Endothelial cell of umbilical vein (primary cell): ENCODE measurements around the gene TSEN2. TPM values are rescaled to one million over a fixed set of nuclear protein-coding genes. Genes with fewer than 3 reads are reported as not detected.

Source experiments
- BruUV-seq: library from RNA; stranded (reverse); fragments of 400-500 nt; replicated peaks from 2 replicates; lab custom pipeline; 2021; lab: Mats Ljungman, UMichigan
- CTCF ChIA-PET: fragments of 300-600, 350-600 bp; sonication (Branson Sonifier 250); formaldehyde crosslinking; loops from one replicate; lab custom pipeline; 2021; ENCODE audit warnings: antibody characterized with exemption, inconsistent platforms; lab: Charles Lee
- POLR2A ChIA-PET: fragments of 300-600, 350-600 bp; sonication (Branson Sonifier 250); formaldehyde crosslinking; loops from one replicate; lab custom pipeline; 2021; ENCODE audit warnings: antibody characterized with exemption, inconsistent platforms; lab: Charles Lee
- DNase-seq: peaks from one replicate; pipeline ENCODE4 v3.0.0-alpha.2; 2011; ENCODE audit warnings: low read depth, low spot score
- FAIRE-seq: peaks from 2 replicates; lab custom pipeline; 2011; peaks lifted over from hg19 to GRCh38; lab: Jason Lieb, UNC
- H2AFZ ChIP-seq: 2 replicates; pipeline ENCODE4 v1.6.0; 2012; ENCODE audit warnings: low read depth, low read length, control low read depth, inconsistent platforms
- H3K27ac ChIP-seq: 2 replicates; pipeline ENCODE4 v1.5.1; 2011; ENCODE audit warnings: low read depth, mild to moderate bottlenecking, control low read depth, low read length, moderate library complexity; ENCODE audit not compliant: insufficient read depth
- H3K27me3 ChIP-seq, 2 experiments: 2 replicates each; pipeline versions ENCODE4 v1.6.0 to v1.6.1; 2011; ENCODE audit warnings: low read length in 2 of 2, mixed read lengths in 1 of 2; ENCODE audit not compliant: control insufficient read depth in 2 of 2, insufficient read depth in 2 of 2
- H3K36me3 ChIP-seq, 2 experiments: 2 replicates in 1 of 2; 3 replicates in 1 of 2; pipeline ENCODE4 v1.5.1; 2011; ENCODE audit warnings: low read length in 2 of 2, mild to moderate bottlenecking in 1 of 2, moderate library complexity in 1 of 2; ENCODE audit not compliant: control insufficient read depth in 2 of 2, insufficient read depth in 2 of 2; ENCODE audit errors: extremely low read depth in 1 of 2
- H3K4me1 ChIP-seq: 3 replicates; pipeline ENCODE4 v1.5.1; 2011; ENCODE audit warnings: mild to moderate bottlenecking, low read length; ENCODE audit not compliant: control insufficient read depth, insufficient read depth; ENCODE audit errors: extremely low read depth
- H3K4me2 ChIP-seq: 2 replicates; pipeline ENCODE4 v1.6.1; 2011; ENCODE audit warnings: low read length, control low read depth, mixed read lengths; ENCODE audit not compliant: insufficient read depth
- H3K4me3 ChIP-seq, 3 experiments: fragments of 200-600 bp in 1 of 3; sonication (generic), shearing (Covaris generic) in 1 of 3; replicated peaks in 1 of 3; 2 replicates each; pipeline ENCODE4 v1.5.1; 2011 to 2016; ENCODE audit warnings: control low read depth in 3 of 3, low read length in 3 of 3, mild to moderate bottlenecking in 2 of 3, inconsistent platforms in 1 of 3, low read depth in 1 of 3, moderate library complexity in 1 of 3; ENCODE audit not compliant: insufficient read depth in 1 of 3
- H3K79me2 ChIP-seq: 2 replicates; pipeline ENCODE4 v1.6.0; 2012; ENCODE audit warnings: low read length, inconsistent platforms; ENCODE audit not compliant: control insufficient read depth, insufficient read depth
- H3K9ac ChIP-seq: replicated peaks from 2 replicates; pipeline ENCODE3; 2011; ENCODE audit warnings: low read length, control low read depth; ENCODE audit not compliant: insufficient read depth; ENCODE audit errors: extremely low read depth
- H3K9me1 ChIP-seq: replicated peaks from 3 replicates; pipeline ENCODE4 v1.6.0; 2011; ENCODE audit warnings: mild to moderate bottlenecking, low read length; ENCODE audit not compliant: control insufficient read depth, insufficient read depth; ENCODE audit errors: extremely low read depth
- H3K9me3 ChIP-seq: replicated peaks from 2 replicates; pipeline ENCODE4 v1.5.1; 2012; ENCODE audit warnings: low read length, inconsistent platforms; ENCODE audit not compliant: control insufficient read depth, insufficient read depth
- H4K20me1 ChIP-seq: replicated peaks from 2 replicates; pipeline ENCODE3; 2011; ENCODE audit warnings: mild to moderate bottlenecking, low read length; ENCODE audit not compliant: control insufficient read depth, insufficient read depth; ENCODE audit errors: extremely low read depth
- EZH2 ChIP-seq: IDR thresholded peaks from 2 replicates; pipeline ENCODE4 v1.6.1; 2012; ENCODE audit warnings: borderline replicate concordance, low read depth, mild to moderate bottlenecking, moderate library complexity, low read length, inconsistent platforms; ENCODE audit not compliant: severe bottlenecking
- FOS ChIP-seq: IDR thresholded peaks from 2 replicates; pipeline ENCODE4 v1.6.1; 2011; ENCODE audit warnings: mild to moderate bottlenecking, low read length, moderate library complexity, borderline replicate concordance; ENCODE audit not compliant: insufficient read depth
- GATA2 ChIP-seq: IDR thresholded peaks from 2 replicates; pipeline ENCODE4 v1.7.0; 2011; ENCODE audit warnings: low read depth, mild to moderate bottlenecking, moderate library complexity, mixed read lengths, low read length; ENCODE audit not compliant: insufficient read length, insufficient read depth
- JUN ChIP-seq: IDR thresholded peaks from 2 replicates; pipeline ENCODE4 v1.6.1; 2011; ENCODE audit warnings: borderline replicate concordance, low read depth; ENCODE audit not compliant: insufficient read length, insufficient read depth
- MAX ChIP-seq: IDR thresholded peaks from 2 replicates; pipeline ENCODE4 v1.6.1; 2011; ENCODE audit not compliant: insufficient read depth, insufficient read length
- MYC ChIP-seq: IDR thresholded peaks from one replicate; pipeline ENCODE4 v1.6.1; 2011; ENCODE audit warnings: mild to moderate bottlenecking, low read depth, low read length
- POLR2A ChIP-seq: IDR thresholded peaks from 2 replicates; pipeline ENCODE4 v1.6.1; 2012; ENCODE audit warnings: low read depth, mild to moderate bottlenecking, control low read depth, low read length
- POLR2AphosphoS5 ChIP-seq: IDR thresholded peaks from 2 replicates; pipeline ENCODE4 v1.6.1; 2012; ENCODE audit warnings: low read depth, mild to moderate bottlenecking, control low read depth, low read length, moderate library complexity; ENCODE audit not compliant: insufficient read depth
- dilution Hi-C: fragments of 300-500 bp; cut with MboI; formaldehyde crosslinking; loops from one replicate; pipeline ENCODE4 v1.15.0; 2019; ENCODE audit warnings: low sequenced_read_pairs; ENCODE audit not compliant: extremely low pct_ligation_motif_present
- intact Hi-C: fragments of 100-400 bp; cut with micrococcal nuclease; formaldehyde crosslinking; loops from one replicate; pipeline ENCODE4 v1.10.0; 2022
- polyA plus RNA-seq, 4 experiments: library from polyadenylated mRNA; depleted of rRNA in 3 of 4; stranded (reverse) in 3 of 4; unstranded in 1 of 4; fragments of >200 nt; gene quantifications; 2 replicates each; pipeline versions ENCODE4 v1.2.1 to v1.2.3, GENCODE V29; 2011 to 2012; ENCODE audit warnings: missing spikeins in 1 of 4
- total RNA-seq: library from RNA; stranded (reverse); gene quantifications from 2 replicates; pipeline ENCODE4 v1.2.3, GENCODE V29; 2021
- TF ChIP-seq, protein P1 (sequence below), 2 donors: IDR thresholded peaks; 1 replicate in 1 of 2; 2 replicates in 1 of 2; pipeline ENCODE4 v1.5.1; 2011; ENCODE audit warnings: low read length in 2 of 2, mild to moderate bottlenecking in 2 of 2, moderate library complexity in 2 of 2, control low read depth in 1 of 2, inconsistent platforms in 1 of 2, low read depth in 1 of 2; ENCODE audit not compliant: insufficient read depth in 1 of 2; ENCODE audit errors: extremely low read depth in 1 of 2

The TSEN2 gene
- total and polyA plus RNA-seq, 2 donors (not counting 3 experiments of a cell fraction or from before 2014, with no cell fraction given): 8.3 to 12.1 TPM

- dilution Hi-C loops: no loop called here
- DNase-seq: peak; percentile 39
Observed at GRCh38 chr3:12507591-12508281, 23.5 kb downstream of the TSEN2 start.

More at GRCh38 chr3:12507591-12508281, 23.5 kb downstream of the TSEN2 start:
- FAIRE-seq: peak; percentile 42
- H3K79me2 ChIP-seq: no peaks in the 10 kb centered on the region
- peak overlapping the region; percentile 9 for H2AFZ ChIP-seq
- H3K4me1 ChIP-seq: peaks cover 18% of the 10 kb centered on the region
- peak overlapping the region; percentile 53 for H3K4me2 ChIP-seq
- BruUV-seq: no TSS peak
- H3K4me3 ChIP-seq: no peak overlapping the region
- no peaks in the 10 kb centered on the region for H3K9me3 ChIP-seq
- peak overlapping the region; percentile 49 for H3K27ac ChIP-seq
- H4K20me1 ChIP-seq: no peaks in the 10 kb centered on the region
- H3K27me3 ChIP-seq: no peaks in the 10 kb centered on the region
- TF ChIP-seq MYC (no peak), POLR2A (no peak), MAX (no peak), GATA2 (no peak), POLR2AphosphoS5 (no peak), JUN (no peak), FOS (no peak), EZH2 (no peak)
- TF ChIP-seq, protein P1, sequence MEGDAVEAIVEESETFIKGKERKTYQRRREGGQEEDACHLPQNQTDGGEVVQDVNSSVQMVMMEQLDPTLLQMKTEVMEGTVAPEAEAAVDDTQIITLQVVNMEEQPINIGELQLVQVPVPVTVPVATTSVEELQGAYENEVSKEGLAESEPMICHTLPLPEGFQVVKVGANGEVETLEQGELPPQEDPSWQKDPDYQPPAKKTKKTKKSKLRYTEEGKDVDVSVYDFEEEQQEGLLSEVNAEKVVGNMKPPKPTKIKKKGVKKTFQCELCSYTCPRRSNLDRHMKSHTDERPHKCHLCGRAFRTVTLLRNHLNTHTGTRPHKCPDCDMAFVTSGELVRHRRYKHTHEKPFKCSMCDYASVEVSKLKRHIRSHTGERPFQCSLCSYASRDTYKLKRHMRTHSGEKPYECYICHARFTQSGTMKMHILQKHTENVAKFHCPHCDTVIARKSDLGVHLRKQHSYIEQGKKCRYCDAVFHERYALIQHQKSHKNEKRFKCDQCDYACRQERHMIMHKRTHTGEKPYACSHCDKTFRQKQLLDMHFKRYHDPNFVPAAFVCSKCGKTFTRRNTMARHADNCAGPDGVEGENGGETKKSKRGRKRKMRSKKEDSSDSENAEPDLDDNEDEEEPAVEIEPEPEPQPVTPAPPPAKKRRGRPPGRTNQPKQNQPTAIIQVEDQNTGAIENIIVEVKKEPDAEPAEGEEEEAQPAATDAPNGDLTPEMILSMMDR (IDR thresholded peaks at IDR 0.05; ENCODE audit: extremely low read depth in 1 of 2, insufficient read depth in 1 of 2, low read depth in 1 of 2, low read length in 2 of 2): no peak
- no peaks in the 10 kb centered on the region for H3K9me1 ChIP-seq
- H3K36me3 ChIP-seq: peaks cover 0 to 5% of the 10 kb centered on the region in 2 experiments
- intact Hi-C loops: loop anchor here (1.0 kb wide), 1 partner anchor 50 kb away; the partner anchor contains the start of gene MKRN2
- ChIA-PET CTCF (interaction anchor here (0.9 to 2.6 kb wide), 7 partner anchors 12 to 373 kb away, joined by 3 to 8 read pairs (median 3); partner anchors contain the start of gene TSEN2), POLR2A (interaction anchor here (0.8 kb wide), 1 partner anchor 13 kb away, joined by 4 read pairs; no protein-coding TSS in a partner anchor)
- H3K9ac ChIP-seq: no peak overlapping the region
